Effector memory CD8-positive, alpha-beta T cell (primary cell): ENCODE data around the gene CACHD1.

Source experiments
- ATAC-seq: fragments of 150-1000 bp; cut with Tn5 transposase; replicated peaks from 2 replicates; pipeline ENCODE4 v1.10.0; 2021; ENCODE audit warnings: mild to moderate bottlenecking, moderate library complexity
- DNase-seq, 3 experiments: peaks; one replicate each; pipeline ENCODE4 v3.0.0; 2021
- H3K27ac Mint-ChIP-seq, 2 donors: one replicate each; pipeline ENCODE4 v1.8.0; 2022; ENCODE audit warnings: mild to moderate bottlenecking in 2 of 2, mixed read lengths in 2 of 2, moderate library complexity in 2 of 2
- H3K27me3 Mint-ChIP-seq, 2 donors: one replicate each; pipeline ENCODE4 v1.8.0; 2022; ENCODE audit warnings: mixed read lengths in 2 of 2
- H3K36me3 Mint-ChIP-seq: one replicate; pipeline ENCODE4 v1.8.0; 2022; ENCODE audit warnings: mild to moderate bottlenecking, moderate library complexity, mixed read lengths; ENCODE audit not compliant: insufficient read depth
- H3K4me1 Mint-ChIP-seq, 2 donors: one replicate each; pipeline ENCODE4 v1.8.0; 2022; ENCODE audit warnings: low read depth in 2 of 2, mixed read lengths in 2 of 2
- H3K4me3 Mint-ChIP-seq, 2 donors: one replicate each; pipeline ENCODE4 v1.8.0; 2022; ENCODE audit warnings: mild to moderate bottlenecking in 2 of 2, mixed read lengths in 2 of 2, moderate library complexity in 2 of 2
- H3K9me3 Mint-ChIP-seq, 2 donors: one replicate each; pipeline ENCODE4 v1.8.0; 2022; ENCODE audit warnings: mixed read lengths in 2 of 2

CACHD1 gene

DNA sequence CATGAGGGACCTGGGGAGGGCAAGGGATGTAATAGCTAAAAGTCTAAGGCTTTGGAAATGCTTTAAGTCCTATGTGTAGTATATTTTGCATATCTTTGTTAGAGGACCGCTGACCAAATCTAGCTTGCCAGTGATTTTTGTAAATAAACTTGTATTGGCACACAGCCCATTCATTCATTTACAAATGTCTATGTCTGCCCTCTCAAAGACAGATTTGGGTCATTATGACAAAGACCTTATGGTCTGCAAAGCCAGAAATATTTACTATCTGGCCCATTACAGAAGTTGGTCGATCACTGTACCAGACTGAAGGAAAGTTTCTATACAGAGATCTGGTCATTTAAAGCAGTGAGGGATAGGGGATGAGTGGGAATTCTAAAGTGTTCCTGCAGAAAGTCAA, 154.9 kb downstream of the CACHD1 start:
- Mint-ChIP-seq H3K27ac (no peak overlapping the region), H3K4me1 (no peaks in the 10 kb centered on the region), H3K4me3 (no peak overlapping the region), H3K27me3 (peaks cover 26 to 43% of the 10 kb centered on the region in 2 donors), H3K9me3 (no peaks in the 10 kb centered on the region), H3K36me3 (no peaks in the 10 kb centered on the region)
- no peak for DNase-seq
- no peak for ATAC-seq

DNA sequence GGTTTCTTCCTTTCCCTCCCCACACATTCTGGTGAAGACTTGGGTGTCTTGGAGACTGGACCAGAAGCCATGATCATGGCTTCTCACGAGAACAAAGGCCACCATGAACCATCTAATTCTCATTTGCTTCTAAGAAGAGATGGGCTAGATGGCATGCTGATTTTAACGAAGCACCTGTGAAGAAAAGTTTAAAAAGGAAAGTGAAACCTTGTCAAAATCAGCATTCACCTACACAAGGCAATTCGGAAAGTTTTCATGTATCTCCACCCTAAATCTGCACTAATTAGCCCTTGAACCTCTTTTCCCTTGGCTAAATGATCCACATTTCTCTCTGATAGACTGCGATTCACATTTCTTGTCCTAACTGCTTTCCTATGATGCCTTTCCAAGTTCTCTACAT, 160.7 kb downstream of the CACHD1 start:
- H3K9me3 Mint-ChIP-seq = no peaks in the 10 kb centered on the region
- peaks cover 17 to 39% of the 10 kb centered on the region in 2 donors for H3K27me3 Mint-ChIP-seq
- peak overlapping the region; percentile 18 to 33 for H3K4me3 Mint-ChIP-seq
- H3K27ac Mint-ChIP-seq = no peak overlapping the region
- no peaks in the 10 kb centered on the region for H3K36me3 Mint-ChIP-seq
- H3K4me1 Mint-ChIP-seq = peaks cover 3 to 9% of the 10 kb centered on the region in 2 donors
- no peak for DNase-seq
- ATAC-seq = no peak

DNA sequence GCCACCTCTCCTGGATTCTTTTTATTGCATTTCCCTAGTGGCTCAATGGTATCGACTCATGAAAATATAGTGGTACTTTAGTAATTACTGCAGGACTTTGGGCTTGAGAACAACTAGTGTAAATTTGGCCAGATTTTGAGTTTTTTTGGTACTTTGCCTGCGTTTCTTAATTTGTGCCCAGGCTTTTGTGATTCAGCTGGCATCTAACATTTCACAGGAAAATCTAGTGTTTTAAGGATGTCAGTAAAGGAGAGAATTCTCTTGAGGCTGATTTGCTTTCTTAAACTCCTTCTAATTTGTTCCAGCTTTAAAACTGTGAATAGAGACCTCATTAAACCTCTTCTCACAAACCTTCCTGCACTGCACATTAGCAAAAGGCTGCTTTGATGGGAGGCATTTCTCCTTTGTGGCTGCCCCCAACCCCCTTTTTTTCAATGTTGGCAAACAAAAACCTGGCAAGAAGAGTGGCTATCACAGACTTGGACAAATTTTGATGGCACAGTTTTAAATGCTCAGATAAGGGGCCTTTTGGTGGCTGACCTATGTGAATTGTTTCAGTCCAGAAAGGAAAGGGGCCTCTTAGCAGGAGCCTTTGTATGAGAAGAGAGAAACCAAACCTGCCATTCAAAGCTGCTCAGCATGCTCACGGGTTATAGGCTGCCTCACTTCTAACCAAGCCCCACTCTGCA, 161.6 kb downstream of the CACHD1 start:
- Mint-ChIP-seq H3K4me3 (peak overlapping the region in 1 of 2 donors; percentile 18), H3K4me1 (peaks cover 3 to 9% of the 10 kb centered on the region in 2 donors), H3K27ac (no peak overlapping the region), H3K27me3 (peaks cover 16 to 35% of the 10 kb centered on the region in 2 donors), H3K9me3 (no peaks in the 10 kb centered on the region), H3K36me3 (no peaks in the 10 kb centered on the region)
- DNase-seq (no peak), ATAC-seq (no peak)

DNA sequence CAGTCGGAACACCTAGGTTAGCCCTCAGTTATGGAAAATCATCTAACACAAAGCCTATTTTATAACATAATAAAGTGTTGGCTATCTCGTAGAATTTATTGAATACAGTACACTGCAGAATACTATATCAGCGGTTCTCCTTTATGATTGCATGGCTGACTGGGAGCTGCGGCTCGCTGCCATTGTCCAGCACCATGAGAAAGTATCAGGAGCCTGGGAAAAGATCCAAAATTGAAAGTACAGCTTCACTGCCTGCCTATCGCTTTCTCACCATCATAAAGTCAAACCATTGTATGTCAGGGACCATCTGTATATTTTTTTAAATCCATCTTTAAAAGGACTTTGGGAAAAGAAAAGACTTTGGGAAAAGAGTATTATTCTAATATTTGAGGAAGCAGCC, 163.0 kb downstream of the CACHD1 start:
- Mint-ChIP-seq H3K27me3 (peaks cover 11 to 28% of the 10 kb centered on the region in 2 donors), H3K4me3 (no peak overlapping the region), H3K36me3 (no peaks in the 10 kb centered on the region), H3K9me3 (no peaks in the 10 kb centered on the region), H3K4me1 (peaks cover 3 to 9% of the 10 kb centered on the region in 2 donors), H3K27ac (no peak overlapping the region)
- DNase-seq (no peak), ATAC-seq (no peak)

DNA sequence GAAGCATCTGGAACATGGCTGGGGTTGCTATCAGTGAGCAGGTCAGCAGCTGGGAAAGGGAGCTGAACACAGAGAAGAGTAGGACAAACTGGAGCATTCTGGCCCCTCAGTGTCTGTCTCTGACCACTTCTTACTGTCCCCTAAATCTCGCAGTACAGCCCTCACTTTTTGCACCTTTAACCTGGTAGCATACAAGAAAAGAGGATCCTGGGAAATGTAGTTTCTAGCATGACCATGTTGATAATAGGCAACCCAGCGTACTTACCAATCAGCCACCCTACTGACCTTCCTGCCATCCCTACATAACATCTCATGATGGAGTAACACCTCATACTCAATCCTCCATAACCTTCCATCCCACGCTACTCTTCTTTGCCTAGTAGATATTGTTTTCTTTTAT, 175.8 kb downstream of the CACHD1 start:
- Mint-ChIP-seq H3K9me3 (no peaks in the 10 kb centered on the region), H3K4me1 (peaks cover 0 to 2% of the 10 kb centered on the region in 2 donors), H3K36me3 (no peaks in the 10 kb centered on the region), H3K27me3 (peaks cover 24 to 45% of the 10 kb centered on the region in 2 donors), H3K27ac (no peak overlapping the region), H3K4me3 (no peak overlapping the region)
- DNase-seq = no peak
- no peak for ATAC-seq

DNA sequence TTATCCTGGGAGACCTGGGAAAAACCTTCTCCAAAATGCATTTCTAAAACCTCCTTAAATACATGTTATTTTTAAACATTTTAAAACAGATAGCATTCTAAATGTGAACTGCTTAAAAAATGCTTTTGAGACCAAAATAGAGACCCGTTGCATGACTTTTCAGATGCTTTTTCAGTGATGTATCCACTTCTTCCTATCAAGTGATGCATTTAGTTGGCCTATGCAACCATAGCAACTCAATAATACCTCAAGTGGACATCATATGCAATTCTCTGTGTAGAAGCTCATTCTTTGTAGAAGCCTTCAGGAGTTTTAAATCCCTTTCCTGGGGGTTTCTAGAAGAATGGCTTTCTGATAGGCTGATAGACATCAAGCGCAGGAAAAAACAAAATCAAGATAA, 180.5 kb downstream of the CACHD1 start:
- ATAC-seq (no peak), DNase-seq (no peak)

DNA sequence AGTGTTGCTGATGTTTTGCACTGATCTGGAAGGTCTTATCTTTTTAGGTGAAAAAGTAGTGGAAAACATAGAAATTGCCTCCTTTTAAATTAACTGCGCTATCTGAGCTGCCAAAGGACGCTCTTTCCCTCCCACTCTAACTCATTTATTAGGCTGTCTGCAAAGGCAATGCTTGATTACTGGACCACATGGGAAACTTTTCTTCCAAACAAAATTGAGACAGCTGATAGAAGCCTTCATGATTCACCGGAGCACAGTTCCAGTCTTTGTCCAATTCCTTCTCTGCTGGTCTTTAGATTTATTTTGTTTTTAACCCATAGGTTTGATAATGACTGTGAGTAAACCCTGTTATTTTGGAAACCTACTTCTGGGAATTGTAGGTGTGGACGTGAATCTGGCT, 181.9 kb downstream of the CACHD1 start:
- Mint-ChIP-seq H3K4me1 (no peaks in the 10 kb centered on the region), H3K4me3 (no peak overlapping the region), H3K27ac (no peak overlapping the region), H3K27me3 (peaks cover 60 to 71% of the 10 kb centered on the region in 2 donors), H3K36me3 (no peaks in the 10 kb centered on the region), H3K9me3 (no peaks in the 10 kb centered on the region)
- no peak for ATAC-seq
- DNase-seq = no peak

More for the DNA sequence above, 180.5 kb downstream of the CACHD1 start:
- Mint-ChIP-seq H3K27ac (no peak overlapping the region), H3K9me3 (no peaks in the 10 kb centered on the region), H3K4me3 (no peak overlapping the region), H3K36me3 (no peaks in the 10 kb centered on the region), H3K4me1 (peaks cover 0 to 2% of the 10 kb centered on the region in 2 donors), H3K27me3 (peaks cover 61 to 68% of the 10 kb centered on the region in 2 donors)

DNA sequence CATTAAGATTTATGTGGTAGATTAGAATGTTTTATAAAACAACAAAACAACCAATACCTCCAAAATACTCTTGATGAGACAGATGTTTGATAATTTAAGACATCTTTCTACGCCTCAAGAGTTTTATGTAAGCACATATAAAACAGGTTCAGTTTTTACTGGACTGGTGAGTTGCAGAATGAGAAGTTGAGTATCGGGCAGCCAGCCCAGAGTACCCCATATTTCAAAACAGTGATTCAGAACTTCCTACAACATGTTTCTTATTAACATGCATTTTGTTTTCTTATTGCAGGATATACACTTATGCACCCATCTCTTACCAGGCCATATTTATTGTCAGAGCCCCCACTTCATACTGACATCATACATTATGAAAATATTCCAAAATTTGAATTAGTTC, 183.5 kb downstream of the CACHD1 start:
- no peaks in the 10 kb centered on the region for H3K9me3 Mint-ChIP-seq
- H3K27ac Mint-ChIP-seq = no peak overlapping the region
- no peaks in the 10 kb centered on the region for H3K36me3 Mint-ChIP-seq
- DNase-seq (no peak), ATAC-seq (no peak)
- no peak overlapping the region for H3K4me3 Mint-ChIP-seq
- H3K4me1 Mint-ChIP-seq = no peaks in the 10 kb centered on the region
- peaks cover 55 to 63% of the 10 kb centered on the region in 2 donors for H3K27me3 Mint-ChIP-seq

DNA sequence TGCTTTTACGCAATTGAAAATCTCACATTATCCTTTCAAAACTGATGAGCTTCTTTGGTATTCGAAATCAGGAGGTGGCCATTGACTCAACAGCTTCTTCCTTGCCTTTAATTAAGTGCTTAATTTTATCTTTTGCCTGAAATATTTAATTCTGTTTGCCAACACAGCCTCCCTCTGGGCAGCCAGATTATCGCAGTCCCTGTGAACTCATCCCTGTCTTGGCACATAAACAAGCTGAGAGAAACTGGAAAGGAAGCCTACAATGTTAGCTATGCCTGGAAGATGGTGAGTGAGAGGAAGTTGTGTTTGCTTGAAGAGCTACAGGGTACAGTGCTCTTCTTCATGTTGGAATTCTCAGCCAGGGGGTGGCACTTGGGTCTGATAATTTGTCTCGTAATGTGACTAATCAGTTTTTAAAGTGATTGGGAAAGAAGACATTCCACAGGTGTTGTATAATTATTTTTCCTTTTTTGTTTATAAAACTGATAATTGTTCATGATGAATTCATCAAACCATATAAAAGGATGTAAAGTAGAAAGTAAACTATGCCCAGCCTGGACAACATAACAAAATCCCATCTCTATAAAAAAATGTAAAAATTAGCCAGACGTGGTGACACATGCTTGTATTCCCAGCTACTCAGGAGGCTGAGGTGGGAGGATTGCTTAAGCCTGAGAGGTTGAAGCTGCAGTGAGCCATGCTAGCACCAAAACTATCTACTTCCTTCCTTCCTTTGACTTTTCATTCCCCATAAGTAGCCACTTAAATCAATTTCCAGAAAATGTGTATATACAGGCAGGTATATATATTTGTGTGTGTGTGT, 184.8 kb downstream of the CACHD1 start:
- Mint-ChIP-seq H3K4me3 (no peak overlapping the region), H3K27me3 (peaks cover 50 to 59% of the 10 kb centered on the region in 2 donors), H3K4me1 (no peaks in the 10 kb centered on the region), H3K27ac (no peak overlapping the region), H3K9me3 (no peaks in the 10 kb centered on the region), H3K36me3 (no peaks in the 10 kb centered on the region)
- no peak for DNase-seq
- ATAC-seq = no peak

DNA sequence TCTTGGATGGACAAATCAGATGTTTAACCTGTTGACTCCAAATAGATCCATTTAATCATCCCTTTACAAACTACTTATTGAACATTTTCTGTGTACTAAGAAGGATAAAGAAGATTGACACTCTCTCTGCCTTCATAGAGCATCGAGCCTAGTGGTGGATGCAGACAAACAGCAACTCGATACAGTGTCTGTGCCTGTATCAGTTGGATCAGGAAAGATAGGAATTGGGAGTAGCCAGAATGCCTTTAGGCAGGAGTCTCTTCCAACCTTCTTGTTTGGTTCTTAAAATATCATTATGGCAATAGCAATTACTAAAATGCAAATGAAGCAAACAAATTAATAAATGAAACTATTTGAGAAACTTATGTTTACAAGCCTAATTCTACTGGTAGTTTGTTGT, 185.9 kb downstream of the CACHD1 start:
- no peak for ATAC-seq
- Mint-ChIP-seq H3K27ac (no peak overlapping the region), H3K36me3 (no peaks in the 10 kb centered on the region), H3K27me3 (peaks cover 45 to 54% of the 10 kb centered on the region in 2 donors), H3K4me1 (no peaks in the 10 kb centered on the region), H3K4me3 (no peak overlapping the region), H3K9me3 (no peaks in the 10 kb centered on the region)
- no peak for DNase-seq

DNA sequence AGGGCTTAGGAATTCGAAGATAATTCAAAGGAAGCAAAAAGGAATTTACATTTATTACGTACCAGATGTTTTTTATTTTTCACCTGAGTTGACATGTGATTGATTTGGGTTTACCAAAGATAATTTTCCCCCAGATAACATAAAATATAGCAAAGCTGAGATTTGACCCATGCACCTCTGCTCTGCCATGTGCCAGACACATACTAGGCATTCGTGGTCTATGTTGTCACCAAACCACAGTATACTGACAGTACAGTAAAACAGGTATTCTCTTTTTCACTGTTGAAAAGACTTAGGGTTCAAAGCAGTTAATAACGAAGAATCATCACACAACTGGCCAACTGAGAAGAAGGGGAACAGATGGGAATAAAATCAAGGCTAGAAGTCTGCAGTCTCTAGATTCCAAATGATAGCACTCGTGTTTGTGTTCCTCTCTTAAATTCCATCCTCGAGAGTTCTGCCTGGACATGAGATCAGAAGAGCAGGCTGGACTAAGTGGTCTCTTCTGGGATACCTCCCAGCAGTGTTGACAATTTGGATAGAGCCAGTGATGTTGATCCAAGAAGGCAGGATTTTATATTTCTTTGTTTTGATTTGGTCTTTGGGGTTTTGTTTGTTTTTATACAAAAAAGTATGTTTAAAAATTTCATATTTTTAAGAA, 189.7 kb downstream of the CACHD1 start:
- Mint-ChIP-seq H3K27ac (no peak overlapping the region), H3K4me1 (no peaks in the 10 kb centered on the region), H3K27me3 (peaks cover 19 to 23% of the 10 kb centered on the region in 2 donors), H3K36me3 (no peaks in the 10 kb centered on the region), H3K4me3 (no peak overlapping the region), H3K9me3 (no peaks in the 10 kb centered on the region)
- ATAC-seq (no peak), DNase-seq (no peak)

DNA sequence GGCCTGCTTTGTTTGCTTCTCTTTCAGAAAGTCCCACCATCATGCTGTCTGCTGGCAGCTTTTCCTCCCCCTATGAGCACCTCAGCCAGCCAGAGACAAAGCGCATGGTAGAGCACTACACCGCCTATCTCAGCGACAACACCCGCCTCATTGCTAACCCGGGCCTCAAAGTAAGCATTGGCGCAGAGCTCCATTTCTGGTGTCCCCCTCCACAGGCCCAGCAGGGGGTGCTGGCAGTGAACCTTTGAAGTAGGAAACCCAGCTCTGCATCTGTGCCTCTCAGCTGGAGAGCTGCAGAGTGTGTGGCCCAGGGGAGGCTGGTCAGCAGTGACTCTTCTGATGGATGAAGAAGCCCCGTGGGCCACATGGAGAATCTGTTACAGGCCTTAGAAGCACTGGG, 193.7 kb downstream of the CACHD1 start:
- Mint-ChIP-seq H3K4me1 (no peaks in the 10 kb centered on the region), H3K27ac (no peak overlapping the region), H3K4me3 (no peak overlapping the region), H3K27me3 (peaks cover 23 to 26% of the 10 kb centered on the region in 2 donors), H3K9me3 (no peaks in the 10 kb centered on the region), H3K36me3 (peaks cover 5% of the 10 kb centered on the region)
- ATAC-seq = no peak
- no peak for DNase-seq

DNA sequence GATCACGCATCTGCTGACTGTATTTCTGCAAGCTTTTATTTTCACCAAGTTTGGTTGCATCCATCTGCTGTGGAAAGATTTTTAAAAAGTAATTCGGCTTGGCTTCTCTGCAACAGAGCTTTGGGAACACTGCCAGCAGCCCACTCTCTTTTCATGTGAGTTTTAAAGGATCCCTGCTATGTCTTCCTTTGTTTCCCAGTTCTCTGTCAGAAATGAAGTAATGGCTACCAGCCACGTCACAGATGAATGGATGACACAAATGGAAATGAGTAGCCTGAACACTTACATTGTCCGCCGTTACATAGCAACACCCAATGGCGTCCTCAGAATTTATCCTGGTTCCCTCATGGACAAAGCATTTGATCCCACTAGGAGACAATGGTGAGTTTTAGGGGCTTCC, 194.4 kb downstream of the CACHD1 start:
- Mint-ChIP-seq H3K4me3 (no peak overlapping the region), H3K4me1 (no peaks in the 10 kb centered on the region), H3K36me3 (peaks cover 5% of the 10 kb centered on the region), H3K9me3 (no peaks in the 10 kb centered on the region), H3K27me3 (peaks cover 17 to 26% of the 10 kb centered on the region in 2 donors), H3K27ac (no peak overlapping the region)
- ATAC-seq (no peak), DNase-seq (no peak)
